Prostate gland (tissue), 2 donors: ENCODE results near the gene KLHL29. TPM values are rescaled to one million over a fixed set of nuclear protein-coding genes. Genes with fewer than 3 reads are reported as not detected.

Source experiments
- DNase-seq: peaks from one replicate; pipeline ENCODE4 v3.0.0-alpha.2; 2019; ENCODE audit warnings: low spot score
- H3K27ac ChIP-seq, 2 donors: fragments of 200-600 bp; sonication (generic); 2 replicates each; pipeline ENCODE4 v1.5.1; 2017 to 2019
- H3K27me3 ChIP-seq: fragments of 200-600 bp; sonication (generic); replicated peaks from 2 replicates; pipeline ENCODE4 v1.5.1; 2019; ENCODE audit not compliant: insufficient read depth
- H3K36me3 ChIP-seq, 2 donors: fragments of 200-600 bp; sonication (generic); 1 replicate in 1 of 2; 2 replicates in 1 of 2; pipeline versions ENCODE4 v1.5.1 to v1.8.1; 2017 to 2019
- H3K4me1 ChIP-seq: fragments of 200-600 bp; sonication (generic); replicated peaks from 2 replicates; pipeline ENCODE4 v1.5.1; 2019
- H3K4me3 ChIP-seq, 2 donors: fragments of 200-600 bp; sonication (generic); 2 replicates each; pipeline ENCODE4 v1.5.1; 2017 to 2019
- H3K9me3 ChIP-seq: fragments of 200-600 bp; sonication (generic); 2 replicates; pipeline ENCODE4 v1.5.1; 2017
- POLR2A ChIP-seq: fragments of 450-650 bp; IDR thresholded peaks from one replicate; pipeline ENCODE4 v1.6.1; 2016; ENCODE audit warnings: antibody characterized with exemption, mild to moderate bottlenecking
- POLR2AphosphoS5 ChIP-seq: sonication (generic); formaldehyde crosslinking; IDR thresholded peaks from one replicate; pipeline ENCODE4 v1.6.1; 2017; ENCODE audit warnings: antibody characterized with exemption
- WGBS: methylation state at CpG from one replicate; pipeline ENCODE4 v1.1.5; 2018; 5-methylcytosine and 5-hydroxymethylcytosine counted together
- intact Hi-C: fragments of 100-400 bp; cut with DNase I; formaldehyde crosslinking; loops from one replicate; pipeline ENCODE4 v1.14.2; 2022
- total RNA-seq, 2 donors: library from RNA; depleted of rRNA; stranded (reverse); fragments of >200 nt; gene quantifications; one replicate each; pipeline ENCODE4 v1.1.0, GENCODE V29; 2016
- TF ChIP-seq, protein P1 (sequence below), 4 experiments: fragments of 200-600 bp in 2 of 4; fragments of 450-650 bp in 2 of 4; sonication (generic) in 2 of 4; IDR thresholded peaks; 1 replicate in 3 of 4; 2 replicates in 1 of 4; pipeline ENCODE4 v1.5.1; 2016 to 2019; ENCODE audit warnings: antibody characterized with exemption in 4 of 4, mild to moderate bottlenecking in 2 of 4, moderate library complexity in 2 of 4

KLHL29 gene
- total RNA-seq, 2 donors from 2014 or later: 23.3 to 24.8 TPM

GRCh38 chr2:23649819-23650218, 264.8 kb downstream of the KLHL29 start:
- no peak for DNase-seq
- Histone ChIP-seq H3K4me1 (no peaks in the 10 kb centered on the region), H3K36me3 (no peaks in the 10 kb centered on the region), H3K9me3 (no peaks in the 10 kb centered on the region), H3K27me3 (no peaks in the 10 kb centered on the region), H3K4me3 (no peak overlapping the region), H3K27ac (no peak overlapping the region)
- 54% methylated on average over 7 of the region's 7 CpGs for WGBS
- TF ChIP-seq, protein P1, sequence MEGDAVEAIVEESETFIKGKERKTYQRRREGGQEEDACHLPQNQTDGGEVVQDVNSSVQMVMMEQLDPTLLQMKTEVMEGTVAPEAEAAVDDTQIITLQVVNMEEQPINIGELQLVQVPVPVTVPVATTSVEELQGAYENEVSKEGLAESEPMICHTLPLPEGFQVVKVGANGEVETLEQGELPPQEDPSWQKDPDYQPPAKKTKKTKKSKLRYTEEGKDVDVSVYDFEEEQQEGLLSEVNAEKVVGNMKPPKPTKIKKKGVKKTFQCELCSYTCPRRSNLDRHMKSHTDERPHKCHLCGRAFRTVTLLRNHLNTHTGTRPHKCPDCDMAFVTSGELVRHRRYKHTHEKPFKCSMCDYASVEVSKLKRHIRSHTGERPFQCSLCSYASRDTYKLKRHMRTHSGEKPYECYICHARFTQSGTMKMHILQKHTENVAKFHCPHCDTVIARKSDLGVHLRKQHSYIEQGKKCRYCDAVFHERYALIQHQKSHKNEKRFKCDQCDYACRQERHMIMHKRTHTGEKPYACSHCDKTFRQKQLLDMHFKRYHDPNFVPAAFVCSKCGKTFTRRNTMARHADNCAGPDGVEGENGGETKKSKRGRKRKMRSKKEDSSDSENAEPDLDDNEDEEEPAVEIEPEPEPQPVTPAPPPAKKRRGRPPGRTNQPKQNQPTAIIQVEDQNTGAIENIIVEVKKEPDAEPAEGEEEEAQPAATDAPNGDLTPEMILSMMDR (IDR thresholded peaks at IDR 0.05): no peak
- intact Hi-C loops: no loop called here

GRCh38 chr2:23651187-23652080, 266.5 kb downstream of the KLHL29 start:
- Histone ChIP-seq H3K27ac (no peak overlapping the region), H3K4me3 (no peak overlapping the region), H3K9me3 (no peaks in the 10 kb centered on the region), H3K27me3 (no peaks in the 10 kb centered on the region), H3K4me1 (no peaks in the 10 kb centered on the region), H3K36me3 (no peaks in the 10 kb centered on the region)
- intact Hi-C loops: no loop called here
- TF ChIP-seq, protein P1 (IDR thresholded peaks at IDR 0.05): no peak
- TF ChIP-seq POLR2A (no peak), POLR2AphosphoS5 (no peak)
- no peak for DNase-seq
- 85% methylated on average over 10 of the region's 10 CpGs for WGBS

GRCh38 chr2:23653326-23653725, 268.3 kb downstream of the KLHL29 start:
- TF ChIP-seq POLR2A: no peak
- TF ChIP-seq, protein P1 (IDR thresholded peaks at IDR 0.05): no peak
- TF ChIP-seq POLR2AphosphoS5: no peak
- H3K4me1 ChIP-seq: no peaks in the 10 kb centered on the region
- DNase-seq: no peak
- H3K36me3 ChIP-seq: no peaks in the 10 kb centered on the region
- no peaks in the 10 kb centered on the region for H3K9me3 ChIP-seq
- WGBS: 85% methylated on average over 7 of the region's 7 CpGs
- H3K27me3 ChIP-seq: no peaks in the 10 kb centered on the region
- intact Hi-C loops: no loop called here
- no peak overlapping the region for H3K4me3 ChIP-seq
- H3K27ac ChIP-seq: no peak overlapping the region

- no peak overlapping the region for H3K4me3 ChIP-seq
- H3K9me3 ChIP-seq: no peaks in the 10 kb centered on the region
- no peaks in the 10 kb centered on the region for H3K4me1 ChIP-seq
- WGBS: 87% methylated on average over 6 of the region's 6 CpGs
- H3K27me3 ChIP-seq: no peaks in the 10 kb centered on the region
- intact Hi-C loops: no loop called here
- H3K27ac ChIP-seq: no peak overlapping the region
- no peaks in the 10 kb centered on the region for H3K36me3 ChIP-seq
- DNase-seq: no peak
- TF ChIP-seq, protein P1 (IDR thresholded peaks at IDR 0.05): no peak
- no peak for TF ChIP-seq POLR2AphosphoS5
- no peak for TF ChIP-seq POLR2A
Measured at GRCh38 chr2:23654756-23655155, 269.8 kb downstream of the KLHL29 start.
